Liver (tissue), 9 donors: ENCODE results near the gene SERPINB8. TPM values are rescaled to one million over a fixed set of nuclear protein-coding genes. Genes with fewer than 3 reads are reported as not detected.
A peak's percentile ranks its signal among the peaks of the same experiment; 100 is the strongest.

Experiments
- DNase-seq: peaks from one replicate; pipeline ENCODE4 v3.0.0-alpha.2; 2017; ENCODE audit warnings: low spot score
- H3K27ac ChIP-seq, 2 donors: one replicate each; pipeline ENCODE4 v1.7.0; 2013; ENCODE audit warnings: inconsistent platforms in 2 of 2, low read length in 2 of 2, control low read depth in 1 of 2, low read depth in 1 of 2, mild to moderate bottlenecking in 1 of 2
- H3K27me3 ChIP-seq, 4 donors: one replicate each; pipeline versions ENCODE4 v1.6.1 to v1.7.0; 2013; ENCODE audit warnings: low read length in 3 of 4, inconsistent platforms in 1 of 4, mild to moderate bottlenecking in 1 of 4, moderate library complexity in 1 of 4; ENCODE audit not compliant: control insufficient read depth in 4 of 4, insufficient read depth in 4 of 4
- H3K36me3 ChIP-seq, 4 donors: one replicate each; pipeline versions ENCODE4 v1.6.1 to v1.7.0; 2013; ENCODE audit warnings: low read length in 3 of 4, mild to moderate bottlenecking in 3 of 4, low read depth in 1 of 4, moderate library complexity in 1 of 4; ENCODE audit not compliant: control insufficient read depth in 4 of 4, insufficient read depth in 3 of 4
- H3K4me1 ChIP-seq, 4 donors: one replicate each; pipeline versions ENCODE4 v1.6.1 to v1.7.0; 2013; ENCODE audit warnings: low read length in 3 of 4, mild to moderate bottlenecking in 3 of 4, moderate library complexity in 1 of 4; ENCODE audit not compliant: control insufficient read depth in 4 of 4, insufficient read depth in 4 of 4
- H3K4me3 ChIP-seq, 3 donors: one replicate each; pipeline versions ENCODE4 v1.6.1 to v1.7.0; 2013; ENCODE audit warnings: low read length in 3 of 3, control low read depth in 1 of 3, low read depth in 1 of 3, mild to moderate bottlenecking in 1 of 3
- H3K9ac ChIP-seq, 2 donors: one replicate each; pipeline ENCODE4 v1.7.0; 2013; ENCODE audit warnings: low read length in 2 of 2, mild to moderate bottlenecking in 2 of 2, moderate library complexity in 2 of 2, control low read depth in 1 of 2, low read depth in 1 of 2
- H3K9me3 ChIP-seq, 4 donors: one replicate each; pipeline versions ENCODE4 v1.6.1 to v1.7.0; 2013; ENCODE audit warnings: low read length in 3 of 4; ENCODE audit not compliant: control insufficient read depth in 4 of 4
- EGR1 ChIP-seq, 2 donors: IDR thresholded peaks; 2 replicates each; pipeline ENCODE4 v1.6.1; 2016 to 2018; ENCODE audit warnings: antibody characterized with exemption in 2 of 2, low read depth in 2 of 2
- FOXA1 ChIP-seq: IDR thresholded peaks from 2 replicates; pipeline ENCODE4 v1.6.1; 2016; ENCODE audit warnings: antibody characterized with exemption
- FOXA2 ChIP-seq: IDR thresholded peaks from 2 replicates; pipeline ENCODE4 v1.6.1; 2016; ENCODE audit warnings: antibody characterized with exemption
- GABPA ChIP-seq, 2 donors: IDR thresholded peaks in 1 of 2; conservative IDR thresholded peaks in 1 of 2; 2 replicates each; pipeline ENCODE4 v1.6.1; 2016; ENCODE audit warnings: antibody characterized with exemption in 2 of 2, mild to moderate bottlenecking in 1 of 2, moderate library complexity in 1 of 2
- HNF4A ChIP-seq, 2 donors: conservative IDR thresholded peaks; 2 replicates each; pipeline ENCODE4 v1.6.1; 2016; ENCODE audit warnings: antibody characterized with exemption in 2 of 2, mild to moderate bottlenecking in 2 of 2
- HNF4G ChIP-seq: IDR thresholded peaks from 2 replicates; pipeline ENCODE4 v1.6.1; 2016; ENCODE audit warnings: antibody characterized with exemption
- JUND ChIP-seq, 2 donors: IDR thresholded peaks; 2 replicates each; pipeline ENCODE4 v1.6.1; 2016; ENCODE audit warnings: antibody characterized with exemption in 2 of 2
- NR2F2 ChIP-seq: IDR thresholded peaks from 2 replicates; pipeline ENCODE4 v1.6.1; 2016; ENCODE audit warnings: antibody characterized with exemption
- RAD21 ChIP-seq, 2 donors: IDR thresholded peaks; 2 replicates each; pipeline ENCODE4 v1.6.1; 2016; ENCODE audit warnings: antibody characterized with exemption in 2 of 2, mild to moderate bottlenecking in 2 of 2
- RXRA ChIP-seq, 2 donors: IDR thresholded peaks; 2 replicates each; pipeline ENCODE4 v1.6.1; 2017 to 2018; ENCODE audit warnings: antibody characterized with exemption in 2 of 2, mild to moderate bottlenecking in 1 of 2
- SP1 ChIP-seq: IDR thresholded peaks from 2 replicates; pipeline ENCODE4 v1.6.1; 2018; ENCODE audit warnings: antibody characterized with exemption, mild to moderate bottlenecking
- TAF1 ChIP-seq: conservative IDR thresholded peaks from 2 replicates; pipeline ENCODE4 v1.6.1; 2016; ENCODE audit warnings: antibody characterized with exemption, mild to moderate bottlenecking
- YY1 ChIP-seq: IDR thresholded peaks from 2 replicates; pipeline ENCODE4 v1.6.1; 2016; ENCODE audit warnings: antibody characterized with exemption, mild to moderate bottlenecking
- WGBS: extraction: QIAGEN DNeasy Blood & Tissue Kit; methylation state at CpG from one replicate; pipeline ENCODE4 v1.1.7; 2013; 5-methylcytosine and 5-hydroxymethylcytosine counted together
- polyA plus RNA-seq, 2 donors: library from polyadenylated mRNA; stranded (reverse) in 1 of 2; unstranded in 1 of 2; fragments of 200-250 nt in 1 of 2; fragments of >200 nt in 1 of 2; fragmentation: Nextera tagmentation in 1 of 2; extraction: Ambion mirVana in 1 of 2; gene quantifications; one replicate each; pipeline versions ENCODE4 v1.2.1 to v1.2.3, GENCODE V29; 2013 to 2015
- total RNA-seq, 2 donors: library from RNA; depleted of rRNA; stranded (reverse); fragments of >200 nt; gene quantifications; one replicate each; pipeline ENCODE4 v1.2.3, GENCODE V29; 2014
- TF ChIP-seq, protein P1 (sequence below): IDR thresholded peaks from 2 replicates; pipeline ENCODE4 v1.6.1; 2016; ENCODE audit warnings: antibody characterized with exemption
- TF ChIP-seq, protein P2 (sequence below): IDR thresholded peaks from 2 replicates; pipeline ENCODE4 v1.6.1; 2016; ENCODE audit warnings: antibody characterized with exemption
- TF ChIP-seq, protein P3 (sequence below): fragments of 150-350 bp; IDR thresholded peaks from 2 replicates; pipeline ENCODE4 v1.5.1; 2017; ENCODE audit warnings: improper control_type of control experiment, low read depth, low read length; ENCODE audit not compliant: missing input control
- TF ChIP-seq, protein P4 (sequence below): IDR thresholded peaks from 2 replicates; pipeline ENCODE4 v1.6.1; 2016; ENCODE audit warnings: antibody characterized with exemption, mild to moderate bottlenecking
- TF ChIP-seq, protein P5 (sequence below): IDR thresholded peaks from 2 replicates; pipeline ENCODE4 v1.6.1; 2016; ENCODE audit warnings: antibody characterized with exemption
- donor health status: healthy.
- donor health status: healthy.
- donor health status: healthy.
- donor health status: healthy.
- donor health status: healthy.

SERPINB8 gene, protein sequence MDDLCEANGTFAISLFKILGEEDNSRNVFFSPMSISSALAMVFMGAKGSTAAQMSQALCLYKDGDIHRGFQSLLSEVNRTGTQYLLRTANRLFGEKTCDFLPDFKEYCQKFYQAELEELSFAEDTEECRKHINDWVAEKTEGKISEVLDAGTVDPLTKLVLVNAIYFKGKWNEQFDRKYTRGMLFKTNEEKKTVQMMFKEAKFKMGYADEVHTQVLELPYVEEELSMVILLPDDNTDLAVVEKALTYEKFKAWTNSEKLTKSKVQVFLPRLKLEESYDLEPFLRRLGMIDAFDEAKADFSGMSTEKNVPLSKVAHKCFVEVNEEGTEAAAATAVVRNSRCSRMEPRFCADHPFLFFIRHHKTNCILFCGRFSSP
- total RNA-seq, result 1 to 10 TPM; 2.5 to 5.1 TPM
- 1 to 10 TPM; 8.3 to 8.6 TPM for polyA plus RNA-seq

DNA sequence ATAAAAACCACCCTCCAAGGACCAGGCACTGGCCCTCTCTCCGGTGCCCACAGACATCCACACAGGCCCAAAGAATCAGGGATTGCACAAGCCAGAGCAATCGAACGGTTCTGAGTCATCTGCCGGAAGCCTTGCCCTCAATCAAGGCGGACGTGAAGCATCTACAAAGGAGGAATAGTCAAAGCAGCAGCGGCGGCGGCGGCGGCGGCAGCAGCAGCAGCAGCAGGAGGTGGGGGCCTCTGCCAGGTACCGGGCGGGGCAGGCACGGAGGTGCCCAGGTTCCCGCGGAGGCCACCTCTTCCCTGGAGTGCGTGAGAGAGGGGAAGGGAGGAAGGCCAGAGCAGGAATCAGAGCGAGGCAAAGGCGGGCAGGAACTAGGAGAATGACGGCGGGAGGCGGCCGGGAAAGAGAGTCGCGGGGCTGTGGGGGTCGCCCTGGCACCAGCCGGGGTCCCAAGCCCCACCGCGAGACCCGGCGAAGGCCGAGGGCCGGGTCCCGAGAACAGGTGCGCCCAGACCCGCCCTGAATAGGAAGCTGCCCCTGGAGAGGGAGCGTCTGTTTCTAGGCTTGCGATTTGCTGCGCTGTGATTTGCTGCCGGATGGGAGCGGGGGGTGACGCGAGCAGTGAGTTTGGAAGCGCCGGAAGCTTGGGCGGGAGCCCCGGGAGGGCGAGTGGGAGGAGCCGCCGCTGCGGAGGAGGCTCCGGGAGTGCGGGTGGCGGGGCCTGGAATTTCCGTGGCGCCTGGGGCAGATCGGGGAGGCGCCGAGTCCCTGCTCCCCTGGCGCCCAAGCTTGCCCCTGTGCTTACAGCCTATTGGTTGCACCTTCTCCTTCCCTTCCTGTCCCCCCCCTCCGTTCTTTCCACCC lies at the start of gene SERPINB8:
Gene SERPINB8 (plus strand): TSS at position 140 of the 867 bp plus-strand sequence. CDS start 8,228 bp downstream, outside the sequence.
- peak within 1 kb of the TSS; percentile 97 to 99 for H3K27ac ChIP-seq
- WGBS, result under 1% methylated on average over 62 of the region's 62 CpGs
- peak within 1 kb of the TSS; percentile 61 to 88 for H3K9ac ChIP-seq
- H3K4me1 ChIP-seq, result peaks cover 4 to 32% (median 22%) of the 10 kb centered on the region in 4 donors
- no peaks in the 10 kb centered on the region for H3K9me3 ChIP-seq
- DNase-seq, result peak; percentile 74
- no peaks in the 10 kb centered on the region for H3K36me3 ChIP-seq
- TF ChIP-seq HNF4G, result no peak
- TF ChIP-seq RAD21 (IDR thresholded peaks at IDR 0.05), result peak in 1 of 2 donors; percentile 8
- TF ChIP-seq, protein P1, sequence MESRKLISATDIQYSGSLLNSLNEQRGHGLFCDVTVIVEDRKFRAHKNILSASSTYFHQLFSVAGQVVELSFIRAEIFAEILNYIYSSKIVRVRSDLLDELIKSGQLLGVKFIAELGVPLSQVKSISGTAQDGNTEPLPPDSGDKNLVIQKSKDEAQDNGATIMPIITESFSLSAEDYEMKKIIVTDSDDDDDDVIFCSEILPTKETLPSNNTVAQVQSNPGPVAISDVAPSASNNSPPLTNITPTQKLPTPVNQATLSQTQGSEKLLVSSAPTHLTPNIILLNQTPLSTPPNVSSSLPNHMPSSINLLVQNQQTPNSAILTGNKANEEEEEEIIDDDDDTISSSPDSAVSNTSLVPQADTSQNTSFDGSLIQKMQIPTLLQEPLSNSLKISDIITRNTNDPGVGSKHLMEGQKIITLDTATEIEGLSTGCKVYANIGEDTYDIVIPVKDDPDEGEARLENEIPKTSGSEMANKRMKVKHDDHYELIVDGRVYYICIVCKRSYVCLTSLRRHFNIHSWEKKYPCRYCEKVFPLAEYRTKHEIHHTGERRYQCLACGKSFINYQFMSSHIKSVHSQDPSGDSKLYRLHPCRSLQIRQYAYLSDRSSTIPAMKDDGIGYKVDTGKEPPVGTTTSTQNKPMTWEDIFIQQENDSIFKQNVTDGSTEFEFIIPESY, result no peak
- TF ChIP-seq FOXA1, result peak; percentile 8
- peak; percentile 84 for TF ChIP-seq YY1
- TF ChIP-seq, protein P2, sequence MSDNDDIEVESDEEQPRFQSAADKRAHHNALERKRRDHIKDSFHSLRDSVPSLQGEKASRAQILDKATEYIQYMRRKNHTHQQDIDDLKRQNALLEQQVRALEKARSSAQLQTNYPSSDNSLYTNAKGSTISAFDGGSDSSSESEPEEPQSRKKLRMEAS, result no peak
- peak; percentile 50 for TF ChIP-seq SP1
- TF ChIP-seq, protein P3, sequence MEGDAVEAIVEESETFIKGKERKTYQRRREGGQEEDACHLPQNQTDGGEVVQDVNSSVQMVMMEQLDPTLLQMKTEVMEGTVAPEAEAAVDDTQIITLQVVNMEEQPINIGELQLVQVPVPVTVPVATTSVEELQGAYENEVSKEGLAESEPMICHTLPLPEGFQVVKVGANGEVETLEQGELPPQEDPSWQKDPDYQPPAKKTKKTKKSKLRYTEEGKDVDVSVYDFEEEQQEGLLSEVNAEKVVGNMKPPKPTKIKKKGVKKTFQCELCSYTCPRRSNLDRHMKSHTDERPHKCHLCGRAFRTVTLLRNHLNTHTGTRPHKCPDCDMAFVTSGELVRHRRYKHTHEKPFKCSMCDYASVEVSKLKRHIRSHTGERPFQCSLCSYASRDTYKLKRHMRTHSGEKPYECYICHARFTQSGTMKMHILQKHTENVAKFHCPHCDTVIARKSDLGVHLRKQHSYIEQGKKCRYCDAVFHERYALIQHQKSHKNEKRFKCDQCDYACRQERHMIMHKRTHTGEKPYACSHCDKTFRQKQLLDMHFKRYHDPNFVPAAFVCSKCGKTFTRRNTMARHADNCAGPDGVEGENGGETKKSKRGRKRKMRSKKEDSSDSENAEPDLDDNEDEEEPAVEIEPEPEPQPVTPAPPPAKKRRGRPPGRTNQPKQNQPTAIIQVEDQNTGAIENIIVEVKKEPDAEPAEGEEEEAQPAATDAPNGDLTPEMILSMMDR, result no peak
- TF ChIP-seq FOXA2, result no peak
- TF ChIP-seq, protein P4, sequence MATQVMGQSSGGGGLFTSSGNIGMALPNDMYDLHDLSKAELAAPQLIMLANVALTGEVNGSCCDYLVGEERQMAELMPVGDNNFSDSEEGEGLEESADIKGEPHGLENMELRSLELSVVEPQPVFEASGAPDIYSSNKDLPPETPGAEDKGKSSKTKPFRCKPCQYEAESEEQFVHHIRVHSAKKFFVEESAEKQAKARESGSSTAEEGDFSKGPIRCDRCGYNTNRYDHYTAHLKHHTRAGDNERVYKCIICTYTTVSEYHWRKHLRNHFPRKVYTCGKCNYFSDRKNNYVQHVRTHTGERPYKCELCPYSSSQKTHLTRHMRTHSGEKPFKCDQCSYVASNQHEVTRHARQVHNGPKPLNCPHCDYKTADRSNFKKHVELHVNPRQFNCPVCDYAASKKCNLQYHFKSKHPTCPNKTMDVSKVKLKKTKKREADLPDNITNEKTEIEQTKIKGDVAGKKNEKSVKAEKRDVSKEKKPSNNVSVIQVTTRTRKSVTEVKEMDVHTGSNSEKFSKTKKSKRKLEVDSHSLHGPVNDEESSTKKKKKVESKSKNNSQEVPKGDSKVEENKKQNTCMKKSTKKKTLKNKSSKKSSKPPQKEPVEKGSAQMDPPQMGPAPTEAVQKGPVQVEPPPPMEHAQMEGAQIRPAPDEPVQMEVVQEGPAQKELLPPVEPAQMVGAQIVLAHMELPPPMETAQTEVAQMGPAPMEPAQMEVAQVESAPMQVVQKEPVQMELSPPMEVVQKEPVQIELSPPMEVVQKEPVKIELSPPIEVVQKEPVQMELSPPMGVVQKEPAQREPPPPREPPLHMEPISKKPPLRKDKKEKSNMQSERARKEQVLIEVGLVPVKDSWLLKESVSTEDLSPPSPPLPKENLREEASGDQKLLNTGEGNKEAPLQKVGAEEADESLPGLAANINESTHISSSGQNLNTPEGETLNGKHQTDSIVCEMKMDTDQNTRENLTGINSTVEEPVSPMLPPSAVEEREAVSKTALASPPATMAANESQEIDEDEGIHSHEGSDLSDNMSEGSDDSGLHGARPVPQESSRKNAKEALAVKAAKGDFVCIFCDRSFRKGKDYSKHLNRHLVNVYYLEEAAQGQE, result peak; percentile 91
- TF ChIP-seq NR2F2, result no peak
- peak; percentile 81 for TF ChIP-seq TAF1
- TF ChIP-seq HNF4A (conservative IDR thresholded peaks at IDR 0.05), result peak; percentile 15 to 30
- peak; percentile 58 to 60 for TF ChIP-seq EGR1 (IDR thresholded peaks at IDR 0.05; ENCODE audit: low read depth in 2 of 2)
- peak; percentile 88 to 97 for TF ChIP-seq JUND (IDR thresholded peaks at IDR 0.05)
- TF ChIP-seq GABPA (IDR thresholded peaks at IDR 0.05 in 1 of 2, conservative IDR thresholded peaks at IDR 0.05 in 1 of 2), result peak in 1 of 2 donors; percentile 84
- peak in 1 of 2 donors; percentile 2 for TF ChIP-seq RXRA (IDR thresholded peaks at IDR 0.05)
- TF ChIP-seq, protein P5, sequence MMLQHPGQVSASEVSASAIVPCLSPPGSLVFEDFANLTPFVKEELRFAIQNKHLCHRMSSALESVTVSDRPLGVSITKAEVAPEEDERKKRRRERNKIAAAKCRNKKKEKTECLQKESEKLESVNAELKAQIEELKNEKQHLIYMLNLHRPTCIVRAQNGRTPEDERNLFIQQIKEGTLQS, result peak; percentile 89
- peak within 1 kb of the TSS; percentile 74 to 90 (median 77) for H3K4me3 ChIP-seq
- H3K27me3 ChIP-seq, result no peaks in the 10 kb centered on the region
